22Rv1 (cell line): ENCODE results near the gene OR9Q2.

ENCODE experiments used
- H3K27ac ChIP-seq: fragments of 450-650 bp; 2 replicates; pipeline ENCODE4 v1.5.1; 2017
- CTCF ChIP-seq: fragments of 450-650 bp; IDR thresholded peaks from 2 replicates; pipeline ENCODE4 v1.5.1; 2017; ENCODE audit warnings: mild to moderate bottlenecking
- ZFX ChIP-seq: fragments of 450-650 bp; IDR thresholded peaks from 2 replicates; pipeline ENCODE4 v1.6.1; 2017; ENCODE audit warnings: antibody characterized with exemption, borderline replicate concordance

The OR9Q2 gene

DNA sequence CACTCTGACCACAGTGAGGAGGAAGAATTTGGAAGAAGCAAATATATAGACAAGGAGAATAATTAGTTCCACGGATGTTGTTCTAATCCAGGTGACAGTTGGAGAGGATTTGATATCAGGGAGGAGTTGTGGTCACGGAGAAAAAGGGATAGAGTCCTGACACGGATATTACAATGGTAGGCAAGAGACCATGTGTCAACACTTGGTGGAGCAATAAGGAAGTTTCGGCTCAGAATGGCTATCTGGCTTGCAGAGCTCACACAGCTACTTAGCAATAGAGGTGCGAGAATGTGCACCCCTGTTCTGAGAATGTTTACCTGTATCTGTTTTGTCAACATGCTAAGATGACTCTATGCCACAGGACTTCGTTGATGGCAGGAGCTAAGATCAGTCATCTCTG, 10.4 kb upstream of the OR9Q2 start:
- no peak overlapping the region for H3K27ac ChIP-seq
- TF ChIP-seq ZFX (no peak), CTCF (no peak)

DNA sequence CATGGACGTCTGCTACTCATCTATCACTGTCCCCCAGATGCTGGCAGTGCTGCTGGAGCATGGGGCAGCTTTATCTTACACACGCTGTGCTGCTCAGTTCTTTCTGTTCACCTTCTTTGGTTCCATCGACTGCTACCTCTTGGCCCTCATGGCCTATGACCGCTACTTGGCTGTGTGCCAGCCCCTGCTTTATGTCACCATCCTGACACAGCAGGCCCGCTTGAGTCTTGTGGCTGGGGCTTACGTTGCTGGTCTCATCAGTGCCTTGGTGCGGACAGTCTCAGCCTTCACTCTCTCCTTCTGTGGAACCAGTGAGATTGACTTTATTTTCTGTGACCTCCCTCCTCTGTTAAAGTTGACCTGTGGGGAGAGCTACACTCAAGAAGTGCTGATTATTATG, 9.2 kb upstream of the OR9Q2 start:
- H3K27ac ChIP-seq: no peak overlapping the region
- TF ChIP-seq ZFX (no peak), CTCF (no peak)

GRCh38 chr11:58186938-58187337, 1.9 kb upstream of the OR9Q2 start:
- TF ChIP-seq CTCF (no peak), ZFX (no peak)
- H3K27ac ChIP-seq: no peak overlapping the region

- H3K27ac ChIP-seq: no peak overlapping the region
- no peak for TF ChIP-seq ZFX
- no peak for TF ChIP-seq CTCF
Observed at GRCh38 chr11:58192229-58192628, 3.4 kb downstream of the OR9Q2 start.

GRCh38 chr11:58193391-58193790, 4.5 kb downstream of the OR9Q2 start:
- no peak for TF ChIP-seq ZFX
- TF ChIP-seq CTCF: no peak
- no peak overlapping the region for H3K27ac ChIP-seq

DNA sequence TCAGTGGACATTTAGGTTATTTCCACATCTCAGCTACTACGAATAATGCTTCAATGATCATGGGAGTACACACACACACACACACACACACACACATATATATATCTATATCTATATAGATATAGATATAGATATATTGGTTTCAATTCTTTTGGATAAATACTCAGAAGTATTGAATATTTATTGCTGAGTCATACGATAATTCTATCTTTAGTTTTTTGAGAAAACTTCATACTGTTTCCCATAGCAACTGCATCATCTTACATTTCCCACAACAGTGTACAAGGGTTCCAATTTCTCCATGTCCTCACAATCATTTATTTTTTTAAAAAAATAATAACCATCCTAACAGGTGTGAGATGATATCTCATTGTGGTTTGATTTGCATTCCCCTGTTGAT, 7.1 kb downstream of the OR9Q2 start:
- TF ChIP-seq CTCF (no peak), ZFX (no peak)
- no peak overlapping the region for H3K27ac ChIP-seq

GRCh38 chr11:58199271-58199670, 10.4 kb downstream of the OR9Q2 start:
- no peak overlapping the region for H3K27ac ChIP-seq
- TF ChIP-seq CTCF (no peak), ZFX (no peak)
